ENCODE measurements around the gene KIF16B. TPM values are rescaled to one million over a fixed set of nuclear protein-coding genes. Genes with fewer than 3 reads are reported as not detected.

KIF16B gene
- total RNA-seq, 1 experiment from 2014 or later = 7.6 TPM

GRCh38 chr20:16518784-16519084 lies 54.5 kb downstream of the KIF16B start (continued):
- TF ChIP-seq ARID4B (CRISPR knock-in tag; IDR thresholded peaks at IDR 0.05; ENCODE audit: borderline replicate concordance) (no peak), FOXK1 (CRISPR knock-in tag; IDR thresholded peaks at IDR 0.05) (no peak), MLX (CRISPR knock-in tag; IDR thresholded peaks at IDR 0.05) (no peak), ZNF317 (CRISPR knock-in tag; IDR thresholded peaks at IDR 0.05; ENCODE audit: borderline replicate concordance, low read depth) (no peak), AR (CRISPR knock-in tag; IDR thresholded peaks at IDR 0.05) (no peak), ZNF232 (CRISPR knock-in tag; IDR thresholded peaks at IDR 0.05) (no peak)

- ATAC-seq (peak; percentile 90), DNase-seq (ENCODE audit: low spot score) (peak; percentile 52)
- TF ChIP-seq ZNF121 (CRISPR knock-in tag; IDR thresholded peaks at IDR 0.05) (no peak), ZNF138 (CRISPR knock-in tag; conservative IDR thresholded peaks at IDR 0.05) (no peak), CTCF (IDR thresholded peaks at IDR 0.05) (no peak), TEAD1 (CRISPR knock-in tag; IDR thresholded peaks at IDR 0.05) (no peak), E2F4 (CRISPR knock-in tag; IDR thresholded peaks at IDR 0.05; ENCODE audit: borderline replicate concordance, low read depth) (no peak), E2F1 (CRISPR knock-in tag; IDR thresholded peaks at IDR 0.05) (no peak), ZNF317 (CRISPR knock-in tag; IDR thresholded peaks at IDR 0.05; ENCODE audit: borderline replicate concordance, low read depth) (no peak), AR (CRISPR knock-in tag; IDR thresholded peaks at IDR 0.05) (no peak), ESRRA (CRISPR knock-in tag; IDR thresholded peaks at IDR 0.05; ENCODE audit: borderline replicate concordance) (no peak)
- Mint-ChIP-seq H3K27ac (no peak overlapping the region), H3K4me1 (peaks cover 47% of the 10 kb centered on the region), H3K36me3 (peaks cover 1% of the 10 kb centered on the region), H3K27me3 (ENCODE audit: low read depth) (no peaks in the 10 kb centered on the region), H3K9me3 (peaks cover 1% of the 10 kb centered on the region), H3K4me3 (no peak overlapping the region)
- POLR2A ChIA-PET = no interaction called here
- CTCF ChIA-PET = interaction anchor here (0.7 to 1.5 kb wide), 8 partner anchors 8 to 242 kb away, joined by 3 to 5 read pairs (median 4); partner anchors contain the start of gene KIF16B
Measured at GRCh38 chr20:16517946-16518783, 55.1 kb downstream of the KIF16B start.

All from WTC11 (cell line).